GM12864 (cell line): ENCODE measurements around the gene MSI2.

Source experiments
- DNase-seq: peaks from one replicate; pipeline ENCODE4 v3.0.0-alpha.2; 2011; ENCODE audit warnings: low read depth
- H3K4me3 ChIP-seq: 2 replicates; pipeline ENCODE4 v1.5.1; 2011; ENCODE audit warnings: mild to moderate bottlenecking, low read depth, low read length, control low read depth
- TF ChIP-seq, protein P1 (sequence below): IDR thresholded peaks from 2 replicates; pipeline ENCODE4 v1.5.1; 2011; ENCODE audit warnings: low read depth, mild to moderate bottlenecking, moderate library complexity, low read length, control low read depth, inconsistent platforms; ENCODE audit errors: missing control alignments

Gene MSI2

DNA sequence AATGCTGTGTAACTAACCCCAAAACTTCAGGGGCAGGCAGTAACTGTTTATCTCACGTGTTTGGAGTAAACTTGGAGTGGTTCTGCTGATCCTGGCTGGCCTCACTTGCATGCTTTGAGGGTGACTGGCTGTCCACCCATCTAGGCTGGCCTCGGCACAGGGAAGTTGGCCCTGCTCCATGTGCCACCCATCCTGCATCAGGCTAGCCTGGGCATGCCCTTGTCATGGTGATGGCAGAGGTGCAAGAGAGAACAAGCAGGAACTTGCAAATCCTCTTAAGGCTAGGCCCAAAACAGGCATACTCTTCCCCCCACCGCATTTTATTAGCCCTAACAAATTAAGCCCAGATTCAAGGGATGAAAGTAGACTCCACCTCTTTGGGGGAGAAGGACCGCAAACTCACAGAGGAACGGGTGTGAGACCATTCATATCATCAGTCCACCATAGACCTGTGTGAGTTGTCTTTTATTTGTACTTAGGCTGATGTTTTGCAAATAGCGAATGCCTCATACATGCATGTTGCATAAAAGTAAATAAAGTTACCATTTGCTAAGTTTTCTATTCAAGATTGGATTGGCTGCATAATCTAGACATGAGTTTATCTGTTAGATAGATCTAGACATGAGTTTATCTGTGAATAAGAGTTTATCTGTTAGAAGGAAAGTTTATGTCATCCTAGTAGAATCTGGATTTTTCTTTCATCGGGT lies 267.8 kb downstream of the MSI2 start:
- no peak overlapping the region for H3K4me3 ChIP-seq
- no peak for DNase-seq
- TF ChIP-seq, protein P1, sequence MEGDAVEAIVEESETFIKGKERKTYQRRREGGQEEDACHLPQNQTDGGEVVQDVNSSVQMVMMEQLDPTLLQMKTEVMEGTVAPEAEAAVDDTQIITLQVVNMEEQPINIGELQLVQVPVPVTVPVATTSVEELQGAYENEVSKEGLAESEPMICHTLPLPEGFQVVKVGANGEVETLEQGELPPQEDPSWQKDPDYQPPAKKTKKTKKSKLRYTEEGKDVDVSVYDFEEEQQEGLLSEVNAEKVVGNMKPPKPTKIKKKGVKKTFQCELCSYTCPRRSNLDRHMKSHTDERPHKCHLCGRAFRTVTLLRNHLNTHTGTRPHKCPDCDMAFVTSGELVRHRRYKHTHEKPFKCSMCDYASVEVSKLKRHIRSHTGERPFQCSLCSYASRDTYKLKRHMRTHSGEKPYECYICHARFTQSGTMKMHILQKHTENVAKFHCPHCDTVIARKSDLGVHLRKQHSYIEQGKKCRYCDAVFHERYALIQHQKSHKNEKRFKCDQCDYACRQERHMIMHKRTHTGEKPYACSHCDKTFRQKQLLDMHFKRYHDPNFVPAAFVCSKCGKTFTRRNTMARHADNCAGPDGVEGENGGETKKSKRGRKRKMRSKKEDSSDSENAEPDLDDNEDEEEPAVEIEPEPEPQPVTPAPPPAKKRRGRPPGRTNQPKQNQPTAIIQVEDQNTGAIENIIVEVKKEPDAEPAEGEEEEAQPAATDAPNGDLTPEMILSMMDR: no peak

GRCh38 chr17:57524839-57525568 lies 268.7 kb downstream of the MSI2 start:
- no peak overlapping the region for H3K4me3 ChIP-seq
- no peak for DNase-seq
- TF ChIP-seq, protein P1: no peak

GRCh38 chr17:57527221-57528057 lies 271.1 kb downstream of the MSI2 start:
- H3K4me3 ChIP-seq: no peak overlapping the region
- TF ChIP-seq, protein P1: no peak
- no peak for DNase-seq

DNA sequence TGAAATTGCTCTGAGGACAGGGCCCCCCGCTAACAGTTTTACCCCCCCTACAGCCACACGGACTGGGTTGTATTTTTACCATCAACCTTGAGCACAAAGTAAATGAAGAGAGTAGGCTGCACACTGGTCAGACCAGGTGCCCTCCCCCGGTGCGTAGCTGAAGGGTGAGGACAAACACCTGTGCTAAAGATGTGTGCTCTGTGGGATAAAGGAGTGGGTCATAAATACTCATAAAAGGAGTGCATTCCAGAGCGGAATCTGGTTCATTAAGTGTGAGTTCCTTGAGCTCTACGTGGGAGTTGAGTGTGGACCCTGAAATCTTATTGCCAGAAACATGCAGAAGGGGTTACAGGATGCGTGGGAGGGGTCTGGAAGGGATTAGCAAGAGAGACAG lies 271.7 kb downstream of the MSI2 start:
- H3K4me3 ChIP-seq: no peak overlapping the region
- TF ChIP-seq, protein P1: no peak

GRCh38 chr17:57530026-57530425 lies 273.7 kb downstream of the MSI2 start:
- TF ChIP-seq, protein P1: no peak
- DNase-seq: no peak
- no peak overlapping the region for H3K4me3 ChIP-seq

More for the DNA sequence above, 271.7 kb downstream of the MSI2 start:
- DNase-seq: no peak

GRCh38 chr17:57530508-57530907 lies 274.2 kb downstream of the MSI2 start:
- no peak overlapping the region for H3K4me3 ChIP-seq
- DNase-seq: no peak
- TF ChIP-seq, protein P1: no peak
